Measurements from ENCODE around the gene TLR3.

The TLR3 gene

DNA sequence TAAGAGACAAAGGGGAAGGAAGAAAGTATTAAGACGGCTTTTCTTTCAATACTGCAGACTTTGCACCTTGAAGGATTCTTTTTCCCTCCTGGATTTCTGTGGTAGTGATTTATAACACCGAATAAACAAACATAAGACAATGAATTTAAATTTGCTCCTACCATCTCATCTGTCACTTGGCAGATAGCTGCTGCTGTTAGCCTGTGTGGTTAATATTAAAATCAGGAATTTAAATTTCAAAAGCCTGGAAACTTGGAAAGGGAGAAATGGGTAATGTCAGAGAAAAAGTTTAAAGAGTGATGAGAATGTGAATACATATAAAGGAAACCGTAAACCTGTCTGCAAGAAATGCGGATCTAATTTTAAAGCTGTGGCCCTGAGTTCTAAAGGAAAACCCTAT lies 39.0 kb downstream of the TLR3 start:
- DNase-seq = no peak

DNA sequence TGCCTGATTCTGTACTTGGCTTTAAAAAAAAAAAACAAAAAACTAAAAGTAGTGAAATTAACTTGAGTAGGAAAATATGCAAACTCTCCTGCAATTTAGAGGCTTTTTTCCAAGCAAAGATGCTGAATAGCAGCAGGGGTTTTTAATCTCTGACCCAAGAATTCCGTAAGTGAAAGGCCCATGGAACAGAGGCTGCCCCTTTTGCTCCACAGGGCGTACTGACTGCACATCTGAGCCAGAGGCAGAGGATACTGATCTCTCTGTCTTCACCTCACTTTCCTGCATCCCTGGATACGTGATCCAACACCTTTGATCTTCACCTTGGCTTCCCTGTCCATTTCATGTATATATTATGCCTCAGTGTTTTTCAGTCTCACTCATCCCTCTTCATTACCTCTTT lies 39.4 kb downstream of the TLR3 start:
- DNase-seq = no peak

DNA sequence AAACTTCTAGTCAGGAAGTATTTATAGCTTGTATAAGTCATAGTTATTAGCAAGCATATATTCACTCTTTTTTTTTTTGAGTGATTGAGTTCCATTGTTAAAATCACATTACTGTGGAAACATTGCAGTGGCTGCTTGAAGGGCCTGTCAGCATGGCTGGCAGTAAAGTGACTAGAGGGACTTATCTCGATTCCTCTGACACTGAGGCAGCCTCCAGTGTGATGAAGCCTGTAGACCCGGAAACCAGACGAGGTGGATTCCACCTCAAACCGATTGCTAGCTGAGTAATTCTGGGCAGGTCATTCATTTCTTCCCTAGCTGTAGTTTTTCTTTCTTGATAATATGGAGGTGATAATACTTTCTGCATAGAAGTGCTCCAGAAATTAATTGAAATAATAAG lies 40.3 kb downstream of the TLR3 start:
- no peak for DNase-seq

DNA sequence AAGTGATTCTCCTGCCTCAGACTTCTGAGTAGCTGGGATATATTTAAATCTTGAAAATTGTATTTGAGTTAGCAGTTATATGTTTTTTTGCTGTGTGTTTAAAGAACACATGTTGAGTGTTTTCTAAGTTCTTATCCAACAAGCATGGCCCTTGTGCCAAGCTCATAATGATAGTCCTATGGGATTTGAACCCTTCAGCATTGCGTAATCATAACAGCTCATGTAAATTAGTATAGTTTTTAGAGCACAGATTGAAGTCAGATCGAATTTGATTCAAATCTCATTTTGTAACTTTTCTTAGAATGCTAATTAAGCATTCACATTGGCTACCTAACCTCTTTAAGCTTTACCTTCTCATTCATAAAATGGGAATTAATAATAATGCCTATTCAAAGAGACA lies 47.7 kb downstream of the TLR3 start:
- DNase-seq = no peak

DNA sequence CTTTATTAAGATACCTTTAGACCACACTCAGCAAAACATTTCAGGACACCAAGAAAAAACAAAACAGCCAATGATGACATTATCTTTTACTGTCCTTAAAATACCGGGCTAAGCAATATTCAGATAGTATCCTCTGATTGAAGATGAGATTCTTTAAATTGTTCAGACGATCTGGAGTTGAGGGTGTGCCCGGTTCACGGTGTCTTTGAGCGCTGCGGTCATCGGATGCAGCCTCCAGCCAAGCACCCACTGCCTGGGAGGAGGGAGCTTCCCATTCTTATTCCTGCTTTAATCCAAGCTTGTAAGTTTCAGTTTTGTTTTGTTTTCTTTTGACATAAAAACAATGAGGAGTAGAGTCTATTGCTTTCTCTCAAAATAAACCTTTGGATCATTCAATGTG lies 49.6 kb downstream of the TLR3 start:
- DNase-seq = no peak

DNA sequence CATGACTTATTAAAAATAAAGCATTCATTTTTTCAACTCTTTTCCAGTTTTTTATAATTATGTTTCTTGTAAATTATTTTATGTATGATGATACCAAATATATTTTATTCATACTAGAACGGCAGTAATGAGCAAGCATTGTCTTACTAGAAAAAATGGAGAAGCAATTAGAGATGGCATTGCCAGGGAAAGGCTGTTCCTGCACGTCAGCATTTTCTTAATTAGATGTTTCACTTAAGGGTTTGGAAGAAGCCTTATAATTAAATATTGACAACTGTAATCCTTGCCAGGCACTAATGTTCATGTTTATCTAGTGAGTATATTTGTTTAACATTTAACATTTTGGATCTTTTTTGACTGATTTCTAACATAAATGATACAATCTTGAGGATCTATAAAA lies 52.1 kb downstream of the TLR3 start:
- no peak for DNase-seq

DNA sequence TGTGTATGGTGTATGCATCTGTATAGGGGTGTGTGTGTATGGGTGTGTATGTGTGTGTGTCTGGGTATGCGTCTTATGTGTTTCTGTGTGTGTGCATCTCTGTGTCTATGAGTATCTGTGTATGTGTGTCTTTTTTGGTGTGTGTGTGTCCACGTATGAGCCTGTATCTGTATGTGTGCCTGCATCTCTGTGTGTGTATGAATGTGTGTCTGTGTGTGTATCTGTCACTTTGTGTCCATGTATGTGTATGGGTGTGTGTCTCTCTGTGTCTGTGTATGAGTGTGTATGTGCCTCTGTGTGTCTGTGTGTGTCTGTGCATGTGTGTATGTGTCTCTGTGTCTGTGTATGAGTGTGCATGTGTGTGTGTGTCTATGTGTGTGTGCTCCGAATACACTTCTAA lies 59.9 kb downstream of the TLR3 start:
- no peak for DNase-seq

DNA sequence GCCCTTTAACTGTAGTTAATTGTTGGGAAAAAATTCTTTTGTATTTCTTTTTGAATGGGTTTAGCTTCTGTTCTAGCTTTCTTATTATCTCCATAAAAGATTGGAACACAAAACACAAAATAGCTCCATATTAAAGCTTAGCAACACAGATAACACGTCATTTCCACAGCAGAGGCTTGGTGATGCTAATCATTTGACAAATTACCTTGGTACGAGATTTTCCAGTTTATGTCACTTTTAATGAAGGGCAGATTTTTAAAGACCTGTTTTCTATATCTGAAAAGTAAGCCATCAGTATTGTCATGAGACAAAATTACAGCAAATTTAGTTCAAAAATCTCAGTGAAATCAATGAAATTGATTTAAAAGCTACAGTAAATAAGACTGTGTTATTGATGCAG lies 63.0 kb downstream of the TLR3 start:
- DNase-seq = no peak

DNA sequence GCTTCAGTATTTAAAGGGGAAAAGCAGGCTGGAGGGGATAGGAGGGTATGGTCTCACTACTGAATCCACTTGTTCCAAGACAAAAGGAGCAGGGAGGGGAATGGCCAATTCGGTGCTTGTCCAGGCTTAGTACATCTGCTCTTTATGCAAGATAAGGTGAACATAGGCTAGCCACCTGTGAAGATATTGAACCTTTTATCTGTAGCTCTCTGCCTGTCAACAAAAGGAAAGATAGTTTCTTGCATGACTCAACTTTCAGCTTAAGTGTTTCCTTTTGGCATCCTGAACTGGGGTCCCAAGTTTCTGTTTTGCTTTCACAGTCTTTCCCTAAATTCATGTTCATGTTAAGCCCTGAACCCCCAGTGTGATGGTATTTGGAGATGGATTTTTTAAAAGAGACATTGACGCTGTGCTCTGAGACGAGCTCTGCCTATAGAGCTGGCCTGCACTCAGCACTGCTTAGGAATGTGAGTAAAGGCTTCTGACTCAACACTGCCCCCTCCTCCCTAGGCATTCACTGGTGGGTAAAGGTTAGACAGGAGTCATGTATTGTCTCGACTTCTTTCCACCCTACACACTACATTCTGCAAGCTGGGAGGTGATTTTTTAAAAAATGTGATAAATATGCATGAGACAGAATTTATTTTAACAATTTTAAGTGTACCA lies 63.8 kb downstream of the TLR3 start:
- no peak for DNase-seq

DNA sequence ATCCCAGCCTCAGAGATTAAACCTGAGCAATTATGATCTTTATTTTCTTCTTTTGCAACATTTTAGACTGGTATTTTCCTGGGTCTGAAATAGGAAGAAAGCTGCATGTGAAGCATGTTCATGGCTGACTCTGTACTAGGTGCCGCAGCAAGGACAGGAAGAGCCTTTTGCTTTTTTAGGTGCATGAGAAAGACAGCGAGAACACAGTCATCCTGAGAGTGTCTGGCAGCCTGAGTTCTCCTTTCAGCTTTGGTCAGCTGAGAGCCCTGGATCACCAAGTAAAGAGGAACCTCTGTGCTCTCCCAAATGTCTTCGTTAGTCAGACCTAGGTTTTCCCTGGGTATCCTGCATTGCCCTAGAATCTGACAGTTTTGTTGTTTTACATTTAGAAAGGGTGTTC lies 65.3 kb downstream of the TLR3 start:
- no peak for DNase-seq

DNA sequence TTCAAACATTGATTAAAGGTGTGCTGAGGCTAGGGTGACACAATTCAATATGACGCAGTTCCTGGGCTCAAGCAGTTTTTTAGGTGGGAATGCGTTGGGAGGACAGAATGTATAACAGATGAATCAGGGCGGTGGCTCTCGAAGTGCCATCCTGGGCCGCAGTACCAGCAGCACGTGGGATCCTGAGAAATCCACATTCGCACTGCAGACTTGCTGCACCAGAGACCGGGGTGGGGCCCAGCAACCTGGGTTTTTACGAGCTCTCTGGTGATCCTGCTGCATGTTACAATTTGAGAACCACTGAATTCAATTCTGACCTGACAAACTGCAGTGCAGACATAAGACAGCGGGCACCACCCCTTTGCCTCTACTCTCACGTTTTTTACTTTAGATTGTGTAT lies 65.9 kb downstream of the TLR3 start:
- DNase-seq = no peak

DNA sequence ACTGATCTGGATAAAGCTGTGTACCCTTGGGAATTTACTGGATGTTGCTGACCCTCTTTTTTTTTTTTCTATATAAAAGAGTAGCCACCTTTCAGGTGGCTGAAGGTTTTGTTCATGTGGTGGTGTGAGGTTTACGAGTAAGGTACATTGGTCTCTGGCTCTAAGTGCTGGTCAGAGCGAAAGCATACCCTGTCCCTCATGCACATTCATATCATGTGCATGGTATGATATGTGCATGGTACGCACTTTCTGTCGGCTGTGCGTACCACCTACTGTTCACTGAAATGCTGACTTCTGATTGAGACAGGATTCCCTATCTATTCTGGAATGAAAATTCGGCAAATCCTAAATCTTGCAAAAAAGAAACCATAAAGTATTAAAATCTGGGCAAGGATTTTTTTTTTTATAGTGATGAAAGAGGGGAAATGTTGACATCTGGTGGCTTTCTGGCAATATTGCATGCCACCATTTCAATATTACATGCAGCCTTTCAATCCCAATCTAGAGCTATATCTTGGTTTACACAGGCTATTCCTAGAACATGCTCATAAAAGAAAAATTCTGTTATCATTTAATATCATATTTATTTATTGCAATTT lies 68.3 kb downstream of the TLR3 start:
- DNase-seq = no peak

Data from femur (tissue), 1 donor.